Neural progenitor cell (in vitro differentiated cells): ENCODE data around the gene TBX21.

Experiments used
- EZH2 ChIP-seq: fragments of 200-600 bp; sonication (generic); IDR thresholded peaks from 2 replicates; pipeline ENCODE4 v1.6.1; 2017; ENCODE audit warnings: antibody characterized with exemption, mild to moderate bottlenecking, moderate library complexity
- EZH2phosphoT487 ChIP-seq: fragments of 200-600 bp; sonication (generic); IDR thresholded peaks from 2 replicates; pipeline ENCODE4 v1.6.1; 2017; ENCODE audit warnings: antibody characterized with exemption
- TF ChIP-seq, protein P1 (sequence below): fragments of 200-600 bp; sonication (generic); IDR thresholded peaks from 2 replicates; pipeline ENCODE4 v1.5.1; 2017; ENCODE audit warnings: antibody characterized with exemption, mild to moderate bottlenecking

- TF ChIP-seq, protein P1, sequence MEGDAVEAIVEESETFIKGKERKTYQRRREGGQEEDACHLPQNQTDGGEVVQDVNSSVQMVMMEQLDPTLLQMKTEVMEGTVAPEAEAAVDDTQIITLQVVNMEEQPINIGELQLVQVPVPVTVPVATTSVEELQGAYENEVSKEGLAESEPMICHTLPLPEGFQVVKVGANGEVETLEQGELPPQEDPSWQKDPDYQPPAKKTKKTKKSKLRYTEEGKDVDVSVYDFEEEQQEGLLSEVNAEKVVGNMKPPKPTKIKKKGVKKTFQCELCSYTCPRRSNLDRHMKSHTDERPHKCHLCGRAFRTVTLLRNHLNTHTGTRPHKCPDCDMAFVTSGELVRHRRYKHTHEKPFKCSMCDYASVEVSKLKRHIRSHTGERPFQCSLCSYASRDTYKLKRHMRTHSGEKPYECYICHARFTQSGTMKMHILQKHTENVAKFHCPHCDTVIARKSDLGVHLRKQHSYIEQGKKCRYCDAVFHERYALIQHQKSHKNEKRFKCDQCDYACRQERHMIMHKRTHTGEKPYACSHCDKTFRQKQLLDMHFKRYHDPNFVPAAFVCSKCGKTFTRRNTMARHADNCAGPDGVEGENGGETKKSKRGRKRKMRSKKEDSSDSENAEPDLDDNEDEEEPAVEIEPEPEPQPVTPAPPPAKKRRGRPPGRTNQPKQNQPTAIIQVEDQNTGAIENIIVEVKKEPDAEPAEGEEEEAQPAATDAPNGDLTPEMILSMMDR, result no peak
- no peak for TF ChIP-seq EZH2
- TF ChIP-seq EZH2phosphoT487, result no peak
Observed at GRCh38 chr17:47699536-47699840, 33.5 kb upstream of the TBX21 start.
